ENCODE measurements around the gene HECW1.
"Not testable (repeated sequence)": the region's sequence is repeated elsewhere in the genome, so short reads cannot be mapped to it uniquely, and the experiment has no call there.

GRCh38 chr7:43210539-43210938 is 98.1 kb downstream of the HECW1 start:
- TF ChIP-seq CTCF (conservative IDR thresholded peaks at IDR 0.05; ENCODE audit: low read depth in 2 of 2); POLR2AphosphoS5 (IDR thresholded peaks at IDR 0.05; ENCODE audit: low read depth); CREB1 (CRISPR knock-in tag; IDR thresholded peaks at IDR 0.05; ENCODE audit: low read depth); REST (IDR thresholded peaks at IDR 0.05; ENCODE audit: unreplicated experiment): not testable (repeated sequence)
